ENCODE results near the gene JPH2. TPM values are rescaled to one million over a fixed set of nuclear protein-coding genes. Genes with fewer than 3 reads are reported as not detected.

Gene JPH2
- total RNA-seq, 1 donor from 2014 or later, result 4.9 TPM

DNA sequence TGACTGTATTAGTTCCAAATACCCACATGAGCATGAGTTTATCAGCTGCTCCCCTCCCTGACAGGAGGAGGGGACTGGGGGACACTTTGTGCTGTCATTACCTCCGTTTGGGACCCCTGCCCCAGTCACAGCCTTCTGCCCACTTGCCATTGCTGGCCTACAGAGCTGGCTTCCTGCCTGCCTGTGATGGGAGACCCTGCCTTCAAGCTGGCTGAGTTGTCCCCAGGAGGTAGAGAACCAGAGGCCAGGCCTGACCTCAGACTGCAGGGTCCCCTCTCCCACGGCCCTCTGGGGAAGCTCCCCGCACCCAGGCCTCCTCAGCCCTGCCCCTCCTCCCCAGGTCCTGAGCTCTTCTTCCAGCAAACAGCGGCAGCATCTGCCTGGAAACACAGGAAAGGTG, 105.5 kb downstream of the JPH2 start:
- TF ChIP-seq, protein P1, sequence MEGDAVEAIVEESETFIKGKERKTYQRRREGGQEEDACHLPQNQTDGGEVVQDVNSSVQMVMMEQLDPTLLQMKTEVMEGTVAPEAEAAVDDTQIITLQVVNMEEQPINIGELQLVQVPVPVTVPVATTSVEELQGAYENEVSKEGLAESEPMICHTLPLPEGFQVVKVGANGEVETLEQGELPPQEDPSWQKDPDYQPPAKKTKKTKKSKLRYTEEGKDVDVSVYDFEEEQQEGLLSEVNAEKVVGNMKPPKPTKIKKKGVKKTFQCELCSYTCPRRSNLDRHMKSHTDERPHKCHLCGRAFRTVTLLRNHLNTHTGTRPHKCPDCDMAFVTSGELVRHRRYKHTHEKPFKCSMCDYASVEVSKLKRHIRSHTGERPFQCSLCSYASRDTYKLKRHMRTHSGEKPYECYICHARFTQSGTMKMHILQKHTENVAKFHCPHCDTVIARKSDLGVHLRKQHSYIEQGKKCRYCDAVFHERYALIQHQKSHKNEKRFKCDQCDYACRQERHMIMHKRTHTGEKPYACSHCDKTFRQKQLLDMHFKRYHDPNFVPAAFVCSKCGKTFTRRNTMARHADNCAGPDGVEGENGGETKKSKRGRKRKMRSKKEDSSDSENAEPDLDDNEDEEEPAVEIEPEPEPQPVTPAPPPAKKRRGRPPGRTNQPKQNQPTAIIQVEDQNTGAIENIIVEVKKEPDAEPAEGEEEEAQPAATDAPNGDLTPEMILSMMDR (conservative IDR thresholded peaks at IDR 0.05), result no peak
- DNase-seq (ENCODE audit: extremely low spot score, unreplicated experiment), result no peak
- Mint-ChIP-seq H3K9me3 (no peaks in the 10 kb centered on the region), H3K27me3 (peaks cover 11% of the 10 kb centered on the region), H3K36me3 (no peaks in the 10 kb centered on the region), H3K27ac (no peak overlapping the region), H3K4me1 (ENCODE audit: unreplicated experiment) (peaks cover 10% of the 10 kb centered on the region), H3K4me3 (no peak overlapping the region)

GRCh38 chr20:44080646-44081267, 106.2 kb downstream of the JPH2 start:
- Mint-ChIP-seq H3K27ac (no peak overlapping the region), H3K36me3 (no peaks in the 10 kb centered on the region), H3K4me3 (no peak overlapping the region), H3K9me3 (no peaks in the 10 kb centered on the region), H3K27me3 (peaks cover 8% of the 10 kb centered on the region), H3K4me1 (ENCODE audit: unreplicated experiment) (peaks cover 10% of the 10 kb centered on the region)
- TF ChIP-seq, protein P1 (conservative IDR thresholded peaks at IDR 0.05), result peak; percentile 99
- DNase-seq (ENCODE audit: extremely low spot score, unreplicated experiment), result no peak

- TF ChIP-seq, protein P1 (conservative IDR thresholded peaks at IDR 0.05), result no peak
- no peak overlapping the region for H3K27ac Mint-ChIP-seq
Measured at GRCh38 chr20:44080064-44080463, 106.9 kb downstream of the JPH2 start.

GRCh38 chr20:44079291-44079690, 107.7 kb downstream of the JPH2 start:
- H3K36me3 Mint-ChIP-seq, result no peaks in the 10 kb centered on the region
- H3K4me3 Mint-ChIP-seq, result no peak overlapping the region
- H3K27me3 Mint-ChIP-seq, result peaks cover 8% of the 10 kb centered on the region
- TF ChIP-seq, protein P1 (conservative IDR thresholded peaks at IDR 0.05), result no peak
- H3K9me3 Mint-ChIP-seq, result no peaks in the 10 kb centered on the region
- DNase-seq (ENCODE audit: extremely low spot score, unreplicated experiment), result no peak
- peaks cover 10% of the 10 kb centered on the region for H3K4me1 Mint-ChIP-seq (ENCODE audit: unreplicated experiment)
- no peak overlapping the region for H3K27ac Mint-ChIP-seq

More at GRCh38 chr20:44080064-44080463, 106.9 kb downstream of the JPH2 start:
- no peaks in the 10 kb centered on the region for H3K36me3 Mint-ChIP-seq
- no peak overlapping the region for H3K4me3 Mint-ChIP-seq
- no peak for DNase-seq (ENCODE audit: extremely low spot score, unreplicated experiment)
- H3K4me1 Mint-ChIP-seq (ENCODE audit: unreplicated experiment), result peaks cover 10% of the 10 kb centered on the region
- H3K27me3 Mint-ChIP-seq, result peaks cover 8% of the 10 kb centered on the region
- no peaks in the 10 kb centered on the region for H3K9me3 Mint-ChIP-seq

GRCh38 chr20:44075950-44076232, 111.1 kb downstream of the JPH2 start:
- peaks cover 14% of the 10 kb centered on the region for H3K27me3 Mint-ChIP-seq
- H3K4me3 Mint-ChIP-seq, result no peak overlapping the region
- no peaks in the 10 kb centered on the region for H3K9me3 Mint-ChIP-seq
- H3K4me1 Mint-ChIP-seq (ENCODE audit: unreplicated experiment), result peaks cover 4% of the 10 kb centered on the region
- DNase-seq (ENCODE audit: extremely low spot score, unreplicated experiment), result no peak
- no peak overlapping the region for H3K27ac Mint-ChIP-seq
- TF ChIP-seq, protein P1 (conservative IDR thresholded peaks at IDR 0.05), result no peak
- no peaks in the 10 kb centered on the region for H3K36me3 Mint-ChIP-seq

Data from type B pancreatic cell (in vitro differentiated cells).